HG03460 (cell line): ENCODE measurements around the gene SAA2.

Experiments
- ATAC-seq: cut with Tn5 transposase; IDR thresholded peaks from one replicate; pipeline ENCODE4 v1.9.1; 2021; ENCODE audit not compliant: unreplicated experiment

The SAA2 gene

GRCh38 chr11:18253233-18253632 lies 4.8 kb upstream of the SAA2 start:
- no peak for ATAC-seq

DNA sequence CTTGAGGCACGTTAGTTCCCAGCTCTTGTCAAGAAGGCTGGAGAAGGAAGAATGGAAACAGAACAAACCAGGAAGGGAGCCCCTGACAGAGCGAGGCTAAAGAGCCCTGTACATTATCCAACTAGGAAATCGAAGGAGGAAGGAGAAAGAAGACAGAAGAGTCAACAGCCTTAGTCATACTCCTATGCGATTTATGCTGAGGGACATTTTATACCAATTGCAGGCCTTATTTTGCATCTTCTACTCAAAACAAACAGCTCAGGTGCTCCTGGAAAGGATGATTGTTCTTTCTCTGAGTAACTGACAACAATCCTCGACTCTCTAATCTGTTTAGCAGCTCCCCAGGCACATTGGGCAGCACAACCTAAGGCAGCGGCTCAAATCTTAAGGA lies 1.3 kb downstream of the SAA2 start:
- peak; percentile 4 for ATAC-seq

DNA sequence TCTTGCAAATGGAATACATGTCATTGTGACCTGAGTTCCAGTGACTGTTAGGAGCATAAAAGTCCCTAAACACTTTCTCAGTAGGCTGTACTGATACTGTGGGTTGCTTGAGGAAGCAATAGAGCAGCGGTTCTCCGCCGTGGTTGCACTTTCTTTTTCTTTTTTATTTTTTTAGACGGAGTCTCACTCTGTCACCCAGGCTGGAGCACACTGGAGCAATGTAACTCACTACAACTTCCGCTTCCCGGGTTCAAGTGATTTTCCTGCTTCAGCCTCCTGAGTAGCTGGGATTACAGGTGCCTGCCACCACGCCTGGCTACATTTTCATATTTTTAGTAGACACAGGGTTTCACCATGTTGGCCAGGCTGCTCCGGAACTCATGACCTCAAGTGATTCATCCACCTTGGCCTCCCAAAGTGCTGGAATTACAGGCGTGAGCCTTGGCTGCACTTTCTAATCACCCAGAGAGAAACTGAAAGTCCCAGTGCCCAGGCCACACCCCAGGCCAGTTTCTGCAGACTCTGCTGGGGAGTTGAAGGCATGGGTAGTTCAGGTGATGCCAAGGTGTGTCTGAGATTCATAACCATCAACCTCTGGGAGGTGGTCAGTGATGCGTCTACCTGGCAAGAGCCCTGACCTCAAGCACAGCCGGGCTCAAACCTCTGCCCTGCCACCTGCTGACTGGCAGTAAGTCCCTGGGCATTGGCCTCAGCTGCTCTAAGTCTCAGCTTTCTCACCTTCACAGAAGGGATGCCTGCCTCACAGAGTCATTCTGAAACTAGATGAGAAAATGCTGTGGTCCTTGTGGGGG lies 1.9 kb downstream of the SAA2 start:
- peak; percentile 83 for ATAC-seq

DNA sequence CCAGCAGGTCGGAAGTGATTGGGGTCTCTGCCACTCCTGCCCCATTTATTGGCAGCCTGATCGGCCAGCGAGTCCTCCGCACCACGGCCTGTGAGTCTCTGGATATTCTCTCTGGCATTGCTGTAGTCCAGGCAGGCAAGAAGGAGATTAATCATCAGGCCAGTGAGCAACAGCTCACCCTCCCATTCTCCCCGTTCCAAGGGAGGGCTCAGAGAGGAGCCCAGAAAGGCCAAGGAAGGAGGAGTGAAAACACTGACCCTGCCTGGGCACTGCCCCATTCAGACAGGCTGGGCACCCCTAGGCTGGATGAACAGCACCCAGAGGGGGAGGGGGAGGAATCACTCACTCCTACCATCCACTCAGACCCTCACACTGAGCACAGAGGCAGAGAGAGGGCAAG lies 3.1 kb downstream of the SAA2 start:
- ATAC-seq = no peak

DNA sequence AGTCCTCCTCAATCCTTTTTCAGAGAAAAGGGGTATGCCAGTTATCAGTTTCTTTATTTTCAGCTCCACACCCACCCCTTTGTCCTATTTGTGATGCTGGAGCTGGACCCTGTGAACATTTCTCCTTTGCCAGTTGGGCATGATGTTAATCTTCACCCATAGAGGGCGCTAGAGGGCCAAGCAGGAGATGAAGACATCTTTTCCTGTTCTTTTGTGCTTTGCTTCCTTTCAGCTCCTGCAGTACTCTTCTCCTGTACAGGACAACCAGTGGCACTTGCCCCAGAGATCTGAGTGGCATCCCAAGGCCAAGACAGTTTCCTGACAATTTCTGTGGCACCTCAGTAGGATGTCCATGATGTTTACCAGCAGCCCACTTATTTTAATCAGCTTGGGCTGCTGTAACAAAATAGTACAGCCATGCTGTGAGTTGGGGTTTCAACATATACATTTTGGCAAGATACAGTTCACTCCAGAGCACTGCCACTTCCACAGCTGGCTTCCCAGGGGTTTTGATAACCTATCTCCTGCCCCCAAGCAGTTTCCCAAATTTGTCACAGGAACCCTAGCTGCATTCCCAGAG lies 4.6 kb downstream of the SAA2 start:
- ATAC-seq = no peak

DNA sequence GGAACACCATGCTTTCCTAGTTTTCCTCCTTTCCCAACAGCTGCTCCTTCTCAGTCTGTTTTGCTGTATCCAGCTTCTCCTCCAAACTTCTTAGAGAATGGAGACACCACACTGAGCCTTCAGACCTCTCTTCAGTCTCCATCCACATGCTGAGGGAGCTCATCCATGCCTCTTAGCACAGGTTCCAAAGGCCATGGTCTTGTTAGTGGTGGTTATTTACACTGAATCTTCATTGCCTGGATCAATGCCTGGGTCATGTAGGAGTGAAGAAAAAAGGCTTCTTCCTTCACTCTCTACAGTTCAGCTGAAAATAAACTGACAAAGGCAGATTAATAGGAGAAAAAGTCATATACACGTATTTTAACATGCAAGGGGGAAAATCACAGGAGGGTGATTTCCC lies 8.8 kb downstream of the SAA2 start:
- no peak for ATAC-seq

DNA sequence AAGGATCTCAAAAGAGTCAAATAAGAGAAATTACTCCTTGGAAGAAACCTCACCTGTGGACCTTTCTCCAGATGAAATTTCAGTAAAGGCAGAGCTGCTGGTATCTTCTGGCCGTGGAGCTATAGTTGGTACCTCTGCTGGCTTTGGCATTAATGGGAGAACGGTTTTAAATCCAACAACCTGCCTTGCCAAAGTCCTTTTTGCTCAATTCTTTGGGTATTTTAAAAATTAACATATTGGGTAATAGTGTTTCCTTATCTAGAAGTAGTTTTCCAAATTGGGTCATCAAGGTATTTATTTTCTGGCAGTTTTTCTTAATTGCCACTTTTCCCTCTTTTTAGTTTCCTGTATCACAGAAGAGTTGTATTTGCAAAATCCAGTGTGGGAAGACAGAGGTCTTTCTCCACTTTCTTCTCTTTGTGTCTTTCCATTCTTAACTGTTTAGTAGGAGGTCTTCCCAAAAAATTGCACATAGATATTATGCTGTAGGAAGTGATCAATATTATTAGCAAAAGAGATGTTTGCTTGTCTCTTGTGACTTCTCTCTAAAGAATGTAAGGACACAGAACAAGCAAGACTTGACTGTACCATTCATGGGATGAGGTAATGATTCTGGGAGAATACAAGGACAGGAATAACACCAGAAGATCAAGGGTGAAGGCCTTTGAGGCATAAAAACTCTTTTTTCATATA lies 11.7 kb downstream of the SAA2 start, which contains the start of gene SAA4:
TSS of gene SAA4 (minus strand) at position 139 of the 693 bp plus-strand sequence. CDS start 876 bp downstream, outside the sequence.
- ATAC-seq = no peak

DNA sequence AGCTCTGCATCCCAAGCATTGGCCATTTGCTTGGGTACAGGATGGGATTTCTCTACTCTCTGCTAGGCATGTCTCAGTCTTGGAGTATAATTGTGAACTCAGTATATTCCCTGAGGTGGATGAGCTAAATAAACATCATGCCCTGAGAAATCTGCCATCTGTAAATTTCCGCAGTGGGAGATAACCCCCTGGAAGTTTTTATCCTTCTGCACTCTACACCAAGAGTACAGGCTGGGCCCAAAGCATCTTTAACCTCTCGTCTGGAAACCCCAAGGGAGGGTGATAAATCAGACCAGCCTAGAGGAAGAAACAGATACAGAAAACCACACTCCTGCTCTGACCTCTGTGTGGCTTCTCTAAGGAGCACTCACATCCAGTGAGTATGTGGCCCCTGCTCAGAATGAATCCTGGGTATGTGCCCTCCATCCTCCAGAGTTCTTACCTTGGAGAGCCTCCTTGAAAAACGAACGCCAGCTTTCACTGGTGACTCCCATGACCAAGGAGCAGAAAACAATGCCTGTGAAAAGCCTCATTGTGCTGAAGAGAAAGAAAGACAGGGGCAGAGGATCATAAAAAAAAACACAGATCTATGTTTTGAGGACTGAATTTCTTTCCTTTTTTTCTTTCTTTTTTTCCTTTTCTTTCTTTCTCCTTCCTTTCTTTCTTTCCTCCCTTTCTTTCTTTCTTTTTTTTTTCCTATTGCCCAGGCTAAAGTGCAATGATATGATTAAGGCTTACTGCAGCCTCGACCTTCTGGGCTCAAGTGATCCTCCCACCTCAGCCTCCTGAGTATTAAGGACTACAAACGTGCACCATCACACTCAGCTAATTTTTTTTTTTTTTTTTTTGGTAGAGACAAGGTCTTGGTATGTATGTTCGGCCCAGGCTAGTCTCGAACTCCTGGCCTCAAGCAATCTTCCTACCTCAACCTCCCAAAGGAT lies 12.8 kb downstream of the SAA2 start:
- ATAC-seq = no peak

DNA sequence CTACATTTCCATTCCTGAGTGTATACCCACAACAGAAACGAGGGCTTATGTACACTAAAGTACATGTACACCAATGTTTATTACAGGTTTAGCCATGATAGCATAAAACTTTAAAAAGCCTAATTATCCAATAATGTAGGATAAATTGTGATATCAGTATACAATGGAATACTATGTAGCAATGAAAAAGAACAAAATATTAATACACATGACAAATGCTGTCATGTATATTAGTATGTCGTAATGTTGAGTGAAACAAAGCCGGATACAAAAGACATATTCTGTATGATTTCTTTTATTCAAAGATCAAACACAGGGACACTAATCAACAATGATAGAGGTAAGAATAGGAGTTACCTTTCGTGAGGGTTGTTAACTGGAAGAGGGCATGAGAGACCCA lies 14.6 kb downstream of the SAA2 start:
- ATAC-seq = no peak

GRCh38 chr11:18230859-18231258 lies 17.6 kb downstream of the SAA2 start:
- ATAC-seq = no peak

- peak; percentile 94 for ATAC-seq
Observed at GRCh38 chr11:18229501-18229900, 19.0 kb downstream of the SAA2 start.

DNA sequence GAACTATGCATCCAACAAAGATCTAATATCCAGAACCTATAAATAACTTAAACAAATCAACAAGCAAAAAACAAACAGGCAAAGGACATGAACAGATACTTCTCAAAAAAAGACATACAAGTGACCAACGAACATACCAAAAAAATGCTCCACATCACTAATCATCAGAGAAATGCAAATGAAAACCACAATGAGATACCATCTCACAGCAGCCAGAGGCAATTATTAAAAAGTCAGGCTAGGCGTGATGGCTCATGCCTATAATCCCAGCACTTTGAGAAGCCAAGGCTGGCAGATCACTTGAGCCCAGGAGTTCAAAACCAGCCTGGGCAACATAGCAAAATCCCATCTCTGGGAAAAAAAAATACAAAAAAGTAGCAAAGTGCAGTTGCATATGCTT lies 22.6 kb downstream of the SAA2 start:
- ATAC-seq = no peak

- ATAC-seq = no peak
Observed at GRCh38 chr11:18223591-18224387, 24.7 kb downstream of the SAA2 start.

DNA sequence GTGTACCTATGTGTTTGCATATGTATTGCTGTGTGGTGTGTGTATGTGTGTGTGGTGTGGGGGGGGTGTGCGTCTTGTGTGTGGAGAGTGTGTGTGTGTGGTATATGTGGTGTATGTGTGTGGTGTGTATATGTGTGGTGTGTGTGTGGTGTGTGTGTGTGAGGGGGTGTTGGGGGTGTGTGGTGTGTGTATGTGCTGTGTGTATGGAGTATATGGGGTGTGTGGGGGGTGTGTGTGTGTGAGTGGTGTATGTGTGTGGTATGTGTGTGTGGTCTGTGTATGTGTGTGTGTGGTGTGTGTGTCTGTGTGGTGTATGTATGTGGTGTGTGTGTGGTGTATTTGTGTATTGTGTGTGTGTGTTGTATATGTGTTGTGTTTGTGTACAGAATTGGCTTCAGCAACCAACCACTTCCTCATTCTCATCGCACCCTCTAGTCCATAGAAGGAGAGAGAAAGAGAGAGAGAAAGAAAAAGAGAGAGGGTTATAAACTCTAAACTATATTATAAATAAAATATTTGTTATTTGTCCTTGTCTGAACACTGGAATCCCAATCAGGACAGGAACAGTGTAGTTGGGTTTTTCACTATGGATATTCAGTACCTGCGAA lies 25.6 kb downstream of the SAA2 start:
- ATAC-seq = no peak

DNA sequence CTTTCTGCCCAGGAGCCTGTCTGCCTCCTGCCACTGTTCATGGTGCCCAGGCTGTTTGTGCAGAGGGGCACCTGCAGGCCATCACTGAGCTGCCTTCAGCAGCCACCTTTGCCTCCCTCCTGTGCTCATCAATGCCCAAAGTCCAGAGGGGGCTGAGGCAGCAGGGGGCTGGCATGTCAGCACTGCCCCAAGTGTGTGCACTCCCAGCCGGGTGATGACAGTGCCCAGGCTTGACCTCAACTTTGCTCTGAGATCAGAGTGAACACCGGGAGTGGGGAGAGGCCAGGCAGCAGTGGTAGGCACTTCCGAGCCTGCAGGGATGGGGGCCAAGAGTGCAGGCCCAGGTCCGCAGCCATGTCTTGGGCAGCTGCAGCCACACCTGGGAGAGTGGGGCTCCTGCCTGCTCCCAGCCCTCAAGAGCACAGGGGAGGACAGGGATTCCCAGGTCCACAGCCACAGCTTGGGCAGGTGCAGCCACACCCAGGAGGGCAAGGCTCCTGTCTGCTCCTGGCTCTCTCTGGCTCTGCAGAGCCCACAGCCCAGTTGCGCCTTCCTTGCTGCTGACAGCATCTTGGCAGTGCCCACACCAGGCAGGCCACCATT lies 27.1 kb downstream of the SAA2 start:
- ATAC-seq = no peak

GRCh38 chr11:18209058-18209457 lies 39.4 kb downstream of the SAA2 start:
- no peak for ATAC-seq

DNA sequence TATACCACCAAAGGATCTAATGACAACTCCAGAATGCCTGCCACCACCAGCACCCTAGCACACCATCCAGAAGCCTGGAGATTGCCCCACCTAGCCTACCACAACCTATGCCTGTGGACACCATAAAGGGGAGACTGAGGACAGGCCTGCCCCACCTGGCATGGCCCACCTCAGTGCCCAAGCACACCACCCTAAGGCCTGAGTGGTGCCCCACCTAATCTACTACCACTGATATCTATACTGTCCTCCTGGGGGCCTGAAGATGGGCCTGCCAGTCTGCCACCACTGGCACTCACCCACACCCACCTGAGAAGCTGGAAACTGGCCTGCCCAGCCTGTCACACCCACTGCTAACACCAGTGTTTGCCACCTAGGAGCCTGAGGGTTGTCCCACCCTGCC lies 43.7 kb downstream of the SAA2 start:
- ATAC-seq = no peak

GRCh38 chr11:18204220-18204619 lies 44.2 kb downstream of the SAA2 start:
- no peak for ATAC-seq

DNA sequence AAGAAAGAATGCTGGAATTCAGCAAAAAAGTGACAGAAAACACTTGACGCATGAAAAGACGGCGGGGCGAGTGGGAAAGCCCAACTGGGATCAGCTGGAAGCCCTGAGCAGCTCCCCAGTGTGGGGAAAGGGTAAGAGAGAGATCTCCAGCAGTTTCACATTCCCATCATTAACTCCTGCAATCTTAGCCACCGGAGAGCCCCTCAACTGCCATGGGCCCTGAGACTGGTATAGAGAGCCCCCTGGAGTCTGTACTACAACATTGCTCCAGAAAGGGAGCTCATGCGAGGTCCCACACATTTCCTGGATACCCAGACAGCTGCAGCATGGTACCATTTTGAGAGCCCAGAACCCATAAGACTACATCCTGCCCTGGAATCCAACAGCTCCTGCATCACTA lies 44.7 kb downstream of the SAA2 start:
- no peak for ATAC-seq
